ENCODE data around the gene CTNND2. TPM values are rescaled to one million over a fixed set of nuclear protein-coding genes. Genes with fewer than 3 reads are reported as not detected.

CTNND2 gene
- polyA plus RNA-seq, 1 donor, result 2.8 TPM

DNA sequence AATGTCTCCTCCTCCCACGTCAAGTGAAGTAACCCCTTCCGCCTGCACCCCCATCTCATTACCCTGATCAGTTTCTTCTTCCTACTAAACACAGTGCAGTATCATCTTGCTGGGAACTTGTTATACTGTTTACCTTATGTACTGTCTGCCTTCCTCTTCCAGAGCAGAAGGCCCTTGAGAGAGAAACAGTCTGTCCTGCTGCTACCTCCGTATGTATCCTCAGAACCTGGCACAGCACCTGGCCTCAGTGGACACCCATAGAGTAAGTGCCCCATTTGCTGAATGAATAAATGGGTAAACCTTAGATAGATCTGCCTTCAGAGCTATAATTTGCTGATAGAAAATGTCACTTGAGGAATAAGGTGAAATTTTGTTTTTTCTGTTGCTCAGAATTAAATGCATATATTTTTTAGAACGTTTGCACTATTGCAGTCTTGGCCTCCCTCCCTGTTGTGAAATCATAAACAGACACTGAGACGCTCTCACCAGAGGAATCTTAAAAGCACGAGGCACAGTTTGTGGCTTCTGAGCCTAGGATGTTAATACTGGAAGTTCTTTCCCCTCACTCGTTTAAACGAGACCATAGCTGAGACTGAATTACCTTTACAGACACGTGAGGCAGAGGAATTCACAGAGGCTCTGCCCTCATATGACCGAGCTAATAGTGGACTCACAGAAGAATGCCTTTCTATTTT, 920.1 kb downstream of the CTNND2 start:
- Histone ChIP-seq H3K27me3 (ENCODE audit: control insufficient read depth, insufficient read depth, low read length) (no peaks in the 10 kb centered on the region), H3K36me3 (ENCODE audit: control insufficient read depth, insufficient read depth, low read length) (no peaks in the 10 kb centered on the region), H3K9me3 (ENCODE audit: control insufficient read depth, low read depth, low read length) (no peaks in the 10 kb centered on the region), H3K27ac (ENCODE audit: low read length) (no peak overlapping the region), H3K4me1 (ENCODE audit: control insufficient read depth, insufficient read depth, low read length) (no peaks in the 10 kb centered on the region), H3K4me3 (ENCODE audit: low read length) (no peak overlapping the region)
- DNase-seq, result no peak
- 100% methylated on average over 1 of the region's 10 CpGs for WGBS (ENCODE audit: insufficient coverage, low lambda C conversion rate)

- WGBS (ENCODE audit: insufficient coverage, low lambda C conversion rate), result 71% methylated on average over 3 of the region's 3 CpGs
- H3K4me3 ChIP-seq (ENCODE audit: low read length), result no peak overlapping the region
- no peaks in the 10 kb centered on the region for H3K9me3 ChIP-seq (ENCODE audit: control insufficient read depth, low read depth, low read length)
- H3K27me3 ChIP-seq (ENCODE audit: control insufficient read depth, insufficient read depth, low read length), result no peaks in the 10 kb centered on the region
- no peak for DNase-seq
- no peaks in the 10 kb centered on the region for H3K4me1 ChIP-seq (ENCODE audit: control insufficient read depth, insufficient read depth, low read length)
- no peaks in the 10 kb centered on the region for H3K36me3 ChIP-seq (ENCODE audit: control insufficient read depth, insufficient read depth, low read length)
- H3K27ac ChIP-seq (ENCODE audit: low read length), result no peak overlapping the region
Measured at GRCh38 chr5:10982626-10983025, 921.6 kb downstream of the CTNND2 start.

- 56% methylated on average over 1 of the region's 3 CpGs for WGBS (ENCODE audit: insufficient coverage, low lambda C conversion rate)
- H3K9me3 ChIP-seq (ENCODE audit: control insufficient read depth, low read depth, low read length), result no peaks in the 10 kb centered on the region
Measured at GRCh38 chr5:10981932-10982331, 922.3 kb downstream of the CTNND2 start.

DNA sequence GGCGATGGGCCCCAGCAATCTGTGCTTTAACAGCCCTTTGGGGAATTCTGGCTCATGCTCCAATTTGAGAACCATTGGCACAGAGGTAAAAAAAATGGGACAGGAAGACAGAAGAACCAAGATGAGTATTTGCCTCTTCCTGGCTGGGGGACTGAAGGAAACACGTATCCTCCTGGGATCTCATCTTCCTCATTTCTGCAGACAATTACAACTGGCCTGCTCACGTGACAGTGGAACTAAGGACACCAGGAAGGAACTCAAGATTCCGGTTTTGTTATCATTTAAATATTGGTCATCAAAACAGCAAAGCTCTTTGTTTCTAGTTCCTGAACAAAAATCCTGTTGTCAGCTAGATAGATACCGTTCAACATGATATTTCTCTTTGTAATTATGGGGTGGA, 927.2 kb downstream of the CTNND2 start:
- Histone ChIP-seq H3K9me3 (ENCODE audit: control insufficient read depth, low read depth, low read length) (no peaks in the 10 kb centered on the region), H3K27me3 (ENCODE audit: control insufficient read depth, insufficient read depth, low read length) (no peaks in the 10 kb centered on the region), H3K4me3 (ENCODE audit: low read length) (no peak overlapping the region), H3K4me1 (ENCODE audit: control insufficient read depth, insufficient read depth, low read length) (no peaks in the 10 kb centered on the region), H3K27ac (ENCODE audit: low read length) (no peak overlapping the region), H3K36me3 (ENCODE audit: control insufficient read depth, insufficient read depth, low read length) (no peaks in the 10 kb centered on the region)
- WGBS (ENCODE audit: insufficient coverage, low lambda C conversion rate), result 86% methylated on average over 1 of the region's 5 CpGs
- no peak for DNase-seq

More at GRCh38 chr5:10981932-10982331, 922.3 kb downstream of the CTNND2 start:
- no peaks in the 10 kb centered on the region for H3K36me3 ChIP-seq (ENCODE audit: control insufficient read depth, insufficient read depth, low read length)
- H3K27me3 ChIP-seq (ENCODE audit: control insufficient read depth, insufficient read depth, low read length), result no peaks in the 10 kb centered on the region
- H3K4me3 ChIP-seq (ENCODE audit: low read length), result no peak overlapping the region
- no peaks in the 10 kb centered on the region for H3K4me1 ChIP-seq (ENCODE audit: control insufficient read depth, insufficient read depth, low read length)
- no peak overlapping the region for H3K27ac ChIP-seq (ENCODE audit: low read length)
- DNase-seq, result no peak

DNA sequence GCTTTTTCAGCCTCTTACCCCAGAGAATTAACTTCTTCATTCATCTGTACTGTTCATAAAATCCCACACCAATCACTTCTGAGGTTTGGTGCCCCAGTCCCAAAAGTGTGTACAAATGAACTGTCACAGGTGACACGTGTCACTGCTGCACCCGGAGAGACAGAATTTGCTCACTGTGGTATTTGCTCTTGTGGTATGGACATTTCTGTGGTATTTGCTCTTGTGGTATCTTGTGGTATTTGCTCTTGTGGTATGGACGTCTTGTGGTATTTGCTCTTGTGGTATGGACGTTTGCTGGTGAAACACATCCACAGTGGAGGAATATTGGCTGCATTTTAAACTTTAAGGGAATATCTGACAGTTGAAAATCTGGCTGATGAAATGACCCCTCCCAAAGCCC, 928.3 kb downstream of the CTNND2 start:
- H3K4me1 ChIP-seq (ENCODE audit: control insufficient read depth, insufficient read depth, low read length), result no peaks in the 10 kb centered on the region
- no peak overlapping the region for H3K4me3 ChIP-seq (ENCODE audit: low read length)
- no peaks in the 10 kb centered on the region for H3K36me3 ChIP-seq (ENCODE audit: control insufficient read depth, insufficient read depth, low read length)
- no peak for DNase-seq
- no CpG with 5 or more reads among the region's 4 CpGs for WGBS (ENCODE audit: insufficient coverage, low lambda C conversion rate)
- no peaks in the 10 kb centered on the region for H3K27me3 ChIP-seq (ENCODE audit: control insufficient read depth, insufficient read depth, low read length)
- no peak overlapping the region for H3K27ac ChIP-seq (ENCODE audit: low read length)
- no peaks in the 10 kb centered on the region for H3K9me3 ChIP-seq (ENCODE audit: control insufficient read depth, low read depth, low read length)

DNA sequence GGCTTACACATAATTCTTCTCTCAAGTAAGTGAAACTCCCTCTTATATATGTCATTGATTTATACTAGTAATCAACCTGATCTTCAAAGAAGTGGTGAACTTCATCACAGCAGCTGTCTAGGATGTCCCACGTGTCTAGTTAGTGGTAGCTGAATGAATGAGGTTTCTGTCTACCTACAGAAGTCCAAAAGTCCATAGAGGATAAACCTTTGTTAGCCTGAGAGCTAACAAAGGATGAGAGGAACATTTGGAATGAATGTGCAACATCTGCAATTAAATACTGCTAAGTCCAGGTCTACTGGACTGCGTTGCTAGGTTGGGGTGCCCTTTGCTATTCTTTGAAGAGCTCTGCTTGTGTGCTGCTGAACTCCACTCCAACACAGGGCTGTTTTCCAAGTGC, 929.4 kb downstream of the CTNND2 start:
- Histone ChIP-seq H3K9me3 (ENCODE audit: control insufficient read depth, low read depth, low read length) (no peaks in the 10 kb centered on the region), H3K4me3 (ENCODE audit: low read length) (no peak overlapping the region), H3K4me1 (ENCODE audit: control insufficient read depth, insufficient read depth, low read length) (no peaks in the 10 kb centered on the region), H3K36me3 (ENCODE audit: control insufficient read depth, insufficient read depth, low read length) (no peaks in the 10 kb centered on the region), H3K27me3 (ENCODE audit: control insufficient read depth, insufficient read depth, low read length) (no peaks in the 10 kb centered on the region), H3K27ac (ENCODE audit: low read length) (no peak overlapping the region)
- WGBS (ENCODE audit: insufficient coverage, low lambda C conversion rate), result no CpG with 5 or more reads among the region's 2 CpGs
- DNase-seq, result no peak

GRCh38 chr5:10973316-10973715, 930.9 kb downstream of the CTNND2 start:
- no peak for DNase-seq
- no peaks in the 10 kb centered on the region for H3K9me3 ChIP-seq (ENCODE audit: control insufficient read depth, low read depth, low read length)
- WGBS (ENCODE audit: insufficient coverage, low lambda C conversion rate), result no CpG with 5 or more reads among the region's 14 CpGs
- no peaks in the 10 kb centered on the region for H3K27me3 ChIP-seq (ENCODE audit: control insufficient read depth, insufficient read depth, low read length)
- H3K27ac ChIP-seq (ENCODE audit: low read length), result no peak overlapping the region
- no peaks in the 10 kb centered on the region for H3K4me1 ChIP-seq (ENCODE audit: control insufficient read depth, insufficient read depth, low read length)
- H3K4me3 ChIP-seq (ENCODE audit: low read length), result no peak overlapping the region
- H3K36me3 ChIP-seq (ENCODE audit: control insufficient read depth, insufficient read depth, low read length), result no peaks in the 10 kb centered on the region

DNA sequence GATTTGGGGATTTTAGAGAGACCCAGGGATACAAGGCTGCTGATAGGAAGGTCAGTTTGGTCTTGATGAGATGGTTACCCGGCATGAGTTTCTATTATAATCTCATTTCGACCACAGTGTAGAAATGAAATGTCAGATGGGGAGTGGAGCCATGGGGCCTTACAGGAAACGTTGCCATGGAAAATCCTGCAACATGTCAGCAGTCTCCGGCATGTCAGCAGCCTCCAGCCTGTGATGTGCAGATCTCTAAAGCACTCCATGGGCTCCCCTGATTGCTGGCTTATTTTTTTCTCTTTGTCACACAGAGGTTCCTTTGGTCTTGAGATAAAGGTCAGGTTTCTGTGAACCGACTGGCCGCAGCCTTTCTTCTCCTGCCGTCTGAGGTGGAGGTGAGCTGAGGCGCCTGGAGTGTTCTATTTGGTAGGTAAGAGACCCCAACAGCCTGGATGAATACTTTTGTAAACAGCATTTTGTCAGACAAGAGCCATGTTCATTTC, 934.5 kb downstream of the CTNND2 start:
- Histone ChIP-seq H3K36me3 (ENCODE audit: control insufficient read depth, insufficient read depth, low read length) (no peaks in the 10 kb centered on the region), H3K4me3 (ENCODE audit: low read length) (no peak overlapping the region), H3K9me3 (ENCODE audit: control insufficient read depth, low read depth, low read length) (no peaks in the 10 kb centered on the region), H3K27me3 (ENCODE audit: control insufficient read depth, insufficient read depth, low read length) (no peaks in the 10 kb centered on the region), H3K27ac (ENCODE audit: low read length) (no peak overlapping the region), H3K4me1 (ENCODE audit: control insufficient read depth, insufficient read depth, low read length) (no peaks in the 10 kb centered on the region)
- no peak for DNase-seq
- WGBS (ENCODE audit: insufficient coverage, low lambda C conversion rate), result no CpG with 5 or more reads among the region's 8 CpGs

GRCh38 chr5:10964806-10965205, 939.4 kb downstream of the CTNND2 start:
- H3K4me3 ChIP-seq (ENCODE audit: low read length), result no peak overlapping the region
- WGBS (ENCODE audit: insufficient coverage, low lambda C conversion rate), result no CpG with 5 or more reads among the region's 6 CpGs
- no peaks in the 10 kb centered on the region for H3K27me3 ChIP-seq (ENCODE audit: control insufficient read depth, insufficient read depth, low read length)
- H3K4me1 ChIP-seq (ENCODE audit: control insufficient read depth, insufficient read depth, low read length), result no peaks in the 10 kb centered on the region
- no peak overlapping the region for H3K27ac ChIP-seq (ENCODE audit: low read length)
- H3K36me3 ChIP-seq (ENCODE audit: control insufficient read depth, insufficient read depth, low read length), result no peaks in the 10 kb centered on the region
- no peaks in the 10 kb centered on the region for H3K9me3 ChIP-seq (ENCODE audit: control insufficient read depth, low read depth, low read length)
- peak in 1 of 2 donors; percentile 7 for DNase-seq

DNA sequence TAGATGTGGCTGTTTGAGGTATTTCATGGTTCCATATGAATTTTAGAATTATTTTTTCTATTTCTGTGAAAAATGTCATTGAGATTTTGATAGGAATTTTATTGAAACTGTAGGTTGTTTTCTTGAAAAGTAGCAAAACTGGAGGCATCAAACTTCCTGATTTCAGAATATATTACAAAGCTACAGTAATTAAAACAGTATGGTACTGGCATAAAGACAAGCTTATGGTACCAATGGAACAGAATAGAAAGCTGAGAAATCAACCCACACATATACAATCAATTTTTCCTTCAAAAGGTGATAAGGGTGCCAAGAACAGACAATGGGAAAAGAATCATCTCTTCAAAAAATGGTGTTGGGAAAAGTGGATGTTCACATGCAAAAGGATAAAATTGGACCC, 945.5 kb downstream of the CTNND2 start:
- H3K36me3 ChIP-seq (ENCODE audit: control insufficient read depth, insufficient read depth, low read length), result no peaks in the 10 kb centered on the region
- no peaks in the 10 kb centered on the region for H3K27me3 ChIP-seq (ENCODE audit: control insufficient read depth, insufficient read depth, low read length)
- no peaks in the 10 kb centered on the region for H3K4me1 ChIP-seq (ENCODE audit: control insufficient read depth, insufficient read depth, low read length)
- H3K27ac ChIP-seq (ENCODE audit: low read length), result no peak overlapping the region
- H3K4me3 ChIP-seq (ENCODE audit: low read length), result no peak overlapping the region
- DNase-seq, result no peak
- H3K9me3 ChIP-seq (ENCODE audit: control insufficient read depth, low read depth, low read length), result no peaks in the 10 kb centered on the region

All from large intestine (tissue), 3 donors.